22Rv1 (cell line): ENCODE measurements around the gene SHISA2.

Experiments
- ZFX ChIP-seq: fragments of 450-650 bp; IDR thresholded peaks from 2 replicates; pipeline ENCODE4 v1.6.1; 2017; ENCODE audit warnings: antibody characterized with exemption, borderline replicate concordance
- TF ChIP-seq, protein P1 (sequence below): fragments of 450-650 bp; IDR thresholded peaks from 2 replicates; pipeline ENCODE4 v1.5.1; 2017; ENCODE audit warnings: mild to moderate bottlenecking

DNA sequence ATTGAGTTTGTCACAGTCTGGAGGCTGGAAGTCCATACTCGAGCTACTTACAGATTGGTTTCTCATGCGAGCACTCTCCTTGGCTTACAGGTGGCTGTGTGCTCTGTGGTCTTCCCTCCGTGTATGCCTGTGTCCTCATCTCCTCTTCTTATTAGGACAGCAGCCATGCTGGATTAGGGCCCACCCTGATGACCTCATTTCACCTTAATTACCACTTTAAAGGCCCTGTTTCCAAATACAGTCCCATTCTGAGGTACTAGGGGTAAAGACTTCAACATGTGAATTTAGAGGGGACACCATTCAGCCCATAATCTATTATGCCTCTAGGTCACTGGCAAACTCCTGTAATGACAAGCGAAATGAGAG is 40.6 kb downstream of the SHISA2 start:
- TF ChIP-seq, protein P1, sequence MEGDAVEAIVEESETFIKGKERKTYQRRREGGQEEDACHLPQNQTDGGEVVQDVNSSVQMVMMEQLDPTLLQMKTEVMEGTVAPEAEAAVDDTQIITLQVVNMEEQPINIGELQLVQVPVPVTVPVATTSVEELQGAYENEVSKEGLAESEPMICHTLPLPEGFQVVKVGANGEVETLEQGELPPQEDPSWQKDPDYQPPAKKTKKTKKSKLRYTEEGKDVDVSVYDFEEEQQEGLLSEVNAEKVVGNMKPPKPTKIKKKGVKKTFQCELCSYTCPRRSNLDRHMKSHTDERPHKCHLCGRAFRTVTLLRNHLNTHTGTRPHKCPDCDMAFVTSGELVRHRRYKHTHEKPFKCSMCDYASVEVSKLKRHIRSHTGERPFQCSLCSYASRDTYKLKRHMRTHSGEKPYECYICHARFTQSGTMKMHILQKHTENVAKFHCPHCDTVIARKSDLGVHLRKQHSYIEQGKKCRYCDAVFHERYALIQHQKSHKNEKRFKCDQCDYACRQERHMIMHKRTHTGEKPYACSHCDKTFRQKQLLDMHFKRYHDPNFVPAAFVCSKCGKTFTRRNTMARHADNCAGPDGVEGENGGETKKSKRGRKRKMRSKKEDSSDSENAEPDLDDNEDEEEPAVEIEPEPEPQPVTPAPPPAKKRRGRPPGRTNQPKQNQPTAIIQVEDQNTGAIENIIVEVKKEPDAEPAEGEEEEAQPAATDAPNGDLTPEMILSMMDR, result no peak
- TF ChIP-seq ZFX, result no peak
